Hepatocyte (in vitro differentiated cells): Measurements from ENCODE around the gene CDC14B. TPM values are rescaled to one million over a fixed set of nuclear protein-coding genes. Genes with fewer than 3 reads are reported as not detected.

ENCODE experiments used
- DNase-seq: peaks from one replicate; pipeline ENCODE4 v3.0.0-alpha.2; 2016; ENCODE audit warnings: low spot score
- H2AFZ ChIP-seq: fragments of 200-600 bp; sonication (generic); 2 replicates; pipeline ENCODE4 v1.6.0; 2016; ENCODE audit warnings: antibody characterized with exemption, mild to moderate bottlenecking
- H3K27ac ChIP-seq: fragments of 200-600 bp; sonication (generic); 2 replicates; pipeline ENCODE4 v1.5.1; 2016; ENCODE audit warnings: mild to moderate bottlenecking
- H3K27me3 ChIP-seq: fragments of 200-600 bp; sonication (generic); 2 replicates; pipeline ENCODE4 v1.6.1; 2016
- H3K36me3 ChIP-seq: fragments of 200-600 bp; sonication (generic); replicated peaks from 2 replicates; pipeline ENCODE4 v1.5.1; 2016; ENCODE audit warnings: low read depth; ENCODE audit not compliant: insufficient read depth
- H3K4me1 ChIP-seq: fragments of 200-600 bp; sonication (generic); 2 replicates; pipeline ENCODE4 v1.5.1; 2016; ENCODE audit warnings: mild to moderate bottlenecking, moderate library complexity; ENCODE audit not compliant: insufficient read depth
- H3K4me2 ChIP-seq: fragments of 200-600 bp; sonication (generic); 2 replicates; pipeline ENCODE4 v1.6.0; 2016
- H3K4me3 ChIP-seq: fragments of 200-600 bp; sonication (generic); 2 replicates; pipeline ENCODE4 v1.5.1; 2016; ENCODE audit warnings: mild to moderate bottlenecking
- H3K79me2 ChIP-seq: fragments of 200-600 bp; sonication (generic); 2 replicates; pipeline ENCODE4 v1.6.0; 2017; ENCODE audit warnings: mild to moderate bottlenecking
- H3K9me2 ChIP-seq: fragments of 200-600 bp; sonication (generic); replicated peaks from 2 replicates; pipeline ENCODE4 v1.6.0; 2017; ENCODE audit warnings: mild to moderate bottlenecking; ENCODE audit not compliant: insufficient read depth
- H3K9me3 ChIP-seq: fragments of 200-600 bp; sonication (generic); 2 replicates; pipeline ENCODE4 v1.5.1; 2016; ENCODE audit warnings: low read depth, mild to moderate bottlenecking
- H4K20me1 ChIP-seq: fragments of 200-600 bp; sonication (generic); 2 replicates; pipeline ENCODE4 v1.6.0; 2016; ENCODE audit warnings: mild to moderate bottlenecking; ENCODE audit not compliant: insufficient read depth, poor library complexity, severe bottlenecking
- CTCF ChIP-seq: fragments of 200-600 bp; sonication (generic); IDR thresholded peaks from 2 replicates; pipeline ENCODE4 v1.5.1; 2016; ENCODE audit warnings: antibody characterized with exemption, mild to moderate bottlenecking; ENCODE audit not compliant: poor library complexity
- EZH2 ChIP-seq: fragments of 200-600 bp; sonication (generic); IDR thresholded peaks from 2 replicates; pipeline ENCODE4 v1.6.1; 2016; ENCODE audit warnings: antibody characterized with exemption, mild to moderate bottlenecking, borderline replicate concordance
- EZH2phosphoT487 ChIP-seq: fragments of 200-600 bp; sonication (generic); IDR thresholded peaks from one replicate; pipeline ENCODE4 v1.6.1; 2018; ENCODE audit warnings: antibody characterized with exemption, mild to moderate bottlenecking, low read depth, moderate library complexity; ENCODE audit not compliant: unreplicated experiment, severe bottlenecking
- WGBS: methylation state at CpG from one replicate; pipeline ENCODE4 v1.1.6; 2016; ENCODE audit warnings: low lambda C conversion rate; ENCODE audit errors: missing lambda C conversion rate; 5-methylcytosine and 5-hydroxymethylcytosine counted together
- polyA plus RNA-seq: library from polyadenylated mRNA; unstranded; fragments of >200 nt; fragmentation: Nextera tagmentation; extraction: Ambion mirVana; gene quantifications from 2 replicates; pipeline ENCODE4 v1.2.1, GENCODE V29; 2016
- total RNA-seq: library from RNA; depleted of rRNA; stranded (reverse); fragments of >200 nt; gene quantifications from 2 replicates; pipeline ENCODE4 v1.2.3, GENCODE V29; 2014

CDC14B gene
- total and polyA plus RNA-seq, 2 experiments from 2014 or later, result 15.1 to 33.4 TPM

GRCh38 chr9:96480736-96481135 lies 138.9 kb downstream of the CDC14B start:
- Histone ChIP-seq H2AFZ (no peak overlapping the region), H3K27me3 (no peaks in the 10 kb centered on the region), H3K9me2 (no peaks in the 10 kb centered on the region), H3K4me1 (no peaks in the 10 kb centered on the region), H3K4me3 (no peak overlapping the region), H3K4me2 (no peak overlapping the region), H3K27ac (no peak overlapping the region), H3K36me3 (no peaks in the 10 kb centered on the region), H3K9me3 (no peaks in the 10 kb centered on the region), H3K79me2 (no peaks in the 10 kb centered on the region), H4K20me1 (no peaks in the 10 kb centered on the region)
- no peak for DNase-seq
- WGBS, result 97% methylated on average over 3 of the region's 3 CpGs
- TF ChIP-seq CTCF, result no peak
- no peak for TF ChIP-seq EZH2phosphoT487
- TF ChIP-seq EZH2, result no peak

GRCh38 chr9:96478829-96479371 lies 140.7 kb downstream of the CDC14B start:
- WGBS, result 86% methylated on average over 4 of the region's 4 CpGs
- Histone ChIP-seq H3K4me3 (no peak overlapping the region), H3K79me2 (no peaks in the 10 kb centered on the region), H3K27ac (no peak overlapping the region), H3K9me3 (no peaks in the 10 kb centered on the region), H3K4me2 (no peak overlapping the region), H4K20me1 (no peaks in the 10 kb centered on the region), H3K4me1 (no peaks in the 10 kb centered on the region), H2AFZ (no peak overlapping the region), H3K9me2 (no peaks in the 10 kb centered on the region), H3K36me3 (no peaks in the 10 kb centered on the region), H3K27me3 (no peaks in the 10 kb centered on the region)
- TF ChIP-seq CTCF, result no peak
- no peak for TF ChIP-seq EZH2
- TF ChIP-seq EZH2phosphoT487, result no peak
- DNase-seq, result no peak

GRCh38 chr9:96476591-96476990 lies 143.1 kb downstream of the CDC14B start:
- Histone ChIP-seq H3K4me2 (no peak overlapping the region), H3K9me2 (no peaks in the 10 kb centered on the region), H2AFZ (no peak overlapping the region), H3K9me3 (no peaks in the 10 kb centered on the region), H3K36me3 (no peaks in the 10 kb centered on the region), H3K27ac (peak overlapping the region; percentile 28), H3K27me3 (no peaks in the 10 kb centered on the region), H3K4me3 (no peak overlapping the region), H3K4me1 (no peaks in the 10 kb centered on the region), H4K20me1 (no peaks in the 10 kb centered on the region), H3K79me2 (no peaks in the 10 kb centered on the region)
- no peak for DNase-seq
- 82% methylated on average over 5 of the region's 5 CpGs for WGBS
- TF ChIP-seq EZH2phosphoT487 (no peak), CTCF (no peak), EZH2 (no peak)

- no peak for DNase-seq
- H3K27me3 ChIP-seq, result no peaks in the 10 kb centered on the region
- H3K9me3 ChIP-seq, result no peaks in the 10 kb centered on the region
- no peak overlapping the region for H2AFZ ChIP-seq
- WGBS, result 94% methylated on average over 4 of the region's 4 CpGs
- no peaks in the 10 kb centered on the region for H3K4me1 ChIP-seq
- no peaks in the 10 kb centered on the region for H3K9me2 ChIP-seq
- TF ChIP-seq EZH2phosphoT487, result no peak
- TF ChIP-seq CTCF, result no peak
- TF ChIP-seq EZH2, result no peak
- no peaks in the 10 kb centered on the region for H3K36me3 ChIP-seq
- H3K4me3 ChIP-seq, result no peak overlapping the region
- no peak overlapping the region for H3K4me2 ChIP-seq
- H4K20me1 ChIP-seq, result no peaks in the 10 kb centered on the region
- no peaks in the 10 kb centered on the region for H3K79me2 ChIP-seq
- H3K27ac ChIP-seq, result peak overlapping the region; percentile 28
Measured at GRCh38 chr9:96476013-96476412, 143.6 kb downstream of the CDC14B start.
